DND-41 (cell line): ENCODE data around the gene PCDHB16.
"Not testable (repeated sequence)": the region's sequence is repeated elsewhere in the genome, so short reads cannot be mapped to it uniquely, and the experiment has no call there.

Experiments
- ATAC-seq: fragments of 200-7000 bp; cut with Tn5 transposase; 3 replicates; pipeline ENCODE4 v1.9.1; 2021; ENCODE audit warnings: low read depth; ENCODE audit not compliant: insufficient read depth
- DNase-seq: peaks from one replicate; pipeline ENCODE4 v3.0.0-alpha.2; 2020
- H2AFZ ChIP-seq: 2 replicates; pipeline ENCODE4 v1.6.0; 2012; ENCODE audit warnings: low read depth, low read length
- H3K27ac ChIP-seq: 2 replicates; pipeline ENCODE4 v1.5.1; 2012; ENCODE audit warnings: low read length, inconsistent platforms
- H3K27me3 ChIP-seq: fragments of 200-600 bp; sonication (generic); 2 replicates; pipeline ENCODE4 v1.6.0; 2012; ENCODE audit warnings: low read length, mild to moderate bottlenecking, inconsistent platforms; ENCODE audit not compliant: insufficient read depth, poor library complexity
- H3K36me3 ChIP-seq: 2 replicates; pipeline ENCODE4 v1.5.1; 2012; ENCODE audit warnings: low read length, inconsistent platforms; ENCODE audit not compliant: insufficient read depth
- H3K4me1 ChIP-seq: 2 replicates; pipeline ENCODE4 v1.5.1; 2012; ENCODE audit warnings: mild to moderate bottlenecking, low read length; ENCODE audit not compliant: insufficient read depth
- H3K4me2 ChIP-seq: 2 replicates; pipeline ENCODE4 v1.6.0; 2012; ENCODE audit warnings: mild to moderate bottlenecking, moderate library complexity, low read length, inconsistent platforms; ENCODE audit not compliant: insufficient read depth
- H3K4me3 ChIP-seq, 2 experiments: fragments of 200-600 bp in 1 of 2; shearing (Covaris generic) in 1 of 2; 2 replicates each; pipeline ENCODE4 v1.5.1; 2012 to 2016; ENCODE audit warnings: inconsistent platforms in 2 of 2, low read length in 2 of 2, mild to moderate bottlenecking in 2 of 2, low read depth in 1 of 2, moderate library complexity in 1 of 2
- H3K79me2 ChIP-seq: 2 replicates; pipeline ENCODE4 v1.6.0; 2012; ENCODE audit warnings: low read length, inconsistent platforms; ENCODE audit not compliant: insufficient read depth
- H3K9ac ChIP-seq: 2 replicates; pipeline ENCODE4 v1.6.0; 2012; ENCODE audit warnings: low read depth, mild to moderate bottlenecking, inconsistent platforms, low read length, moderate library complexity
- H3K9me3 ChIP-seq: 2 replicates; pipeline ENCODE4 v1.5.1; 2012; ENCODE audit warnings: low read length, moderate library complexity, mild to moderate bottlenecking, inconsistent platforms; ENCODE audit not compliant: insufficient read depth, severe bottlenecking
- H4K20me1 ChIP-seq: 2 replicates; pipeline ENCODE4 v1.6.0; 2012; ENCODE audit warnings: low read length; ENCODE audit not compliant: insufficient read depth
- CTCF ChIP-seq: IDR thresholded peaks from 2 replicates; pipeline ENCODE4 v1.5.1; 2012; ENCODE audit warnings: borderline replicate concordance, low read length, moderate library complexity, mild to moderate bottlenecking; ENCODE audit not compliant: poor library complexity, severe bottlenecking; ENCODE audit errors: extremely low read depth
- EZH2 ChIP-seq: IDR thresholded peaks from 3 replicates; pipeline ENCODE4 v1.6.1; 2012; ENCODE audit warnings: borderline replicate concordance, low read depth, mild to moderate bottlenecking, moderate library complexity, low read length, inconsistent platforms; ENCODE audit not compliant: severe bottlenecking

The PCDHB16 gene

DNA sequence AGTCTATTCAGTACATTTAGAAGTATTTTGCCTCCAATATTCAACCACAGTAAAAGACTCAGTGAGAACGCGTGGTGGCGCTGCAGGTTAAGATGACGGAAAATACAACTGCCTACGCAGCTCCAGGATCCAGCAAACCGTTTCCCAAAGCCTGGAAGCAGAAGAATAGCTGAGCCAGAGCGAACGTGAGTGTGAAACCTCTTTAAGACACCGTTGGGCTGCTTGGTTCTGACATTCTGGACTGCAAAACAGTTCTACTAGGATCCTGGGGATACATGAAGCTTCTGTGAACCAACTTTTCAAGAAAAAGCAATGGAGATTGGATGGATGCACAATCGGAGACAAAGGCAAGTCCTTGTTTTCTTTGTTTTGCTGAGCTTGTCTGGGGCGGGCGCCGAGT, at the start of gene PCDHB16:
Gene PCDHB16 (plus strand): TSS at position 140 of the 400 bp plus-strand sequence. CDS start 173 bp downstream, at position 313.
- H3K4me3 ChIP-seq: no peak within 1 kb of the TSS

DNA sequence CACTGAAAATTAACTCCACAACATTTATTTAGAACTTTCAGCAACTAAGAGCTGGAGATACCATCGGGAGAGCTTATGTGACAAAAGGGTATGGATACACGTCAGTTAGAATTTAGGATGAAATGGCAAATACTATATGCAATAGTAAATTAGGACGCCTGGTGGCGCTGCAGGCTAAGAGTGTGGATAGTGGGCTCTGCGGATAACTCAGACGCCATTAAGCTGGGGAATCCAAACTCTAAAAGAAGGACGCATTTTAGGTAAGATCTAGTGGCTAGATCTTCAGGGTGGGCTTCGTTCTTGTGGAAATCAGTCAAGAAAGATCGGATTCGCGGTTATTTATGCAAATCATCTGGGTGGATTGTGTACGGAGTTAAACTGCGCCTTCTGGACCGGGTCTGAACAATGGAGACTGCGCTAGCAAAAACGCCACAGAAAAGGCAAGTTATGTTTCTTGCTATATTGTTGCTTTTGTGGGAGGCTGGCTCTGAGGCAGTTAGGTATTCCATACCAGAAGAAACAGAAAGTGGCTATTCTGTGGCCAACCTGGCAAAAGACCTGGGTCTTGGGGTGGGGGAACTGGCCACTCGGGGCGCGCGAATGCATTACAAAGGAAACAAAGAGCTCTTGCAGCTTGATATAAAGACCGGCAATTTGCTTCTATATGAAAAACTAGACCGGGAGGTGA, 47.0 kb upstream of the PCDHB16 start, which contains the start of gene PCDHB5:
Gene PCDHB5 (plus strand): TSS at position 177 of the 688 bp plus-strand sequence. CDS start 229 bp downstream, at position 406.
- no peak within 1 kb of the TSS for H3K27ac ChIP-seq
- no peak for ATAC-seq
- no peak within 1 kb of the TSS for H3K4me3 ChIP-seq
- H3K9ac ChIP-seq: no peak within 1 kb of the TSS
- no peak for DNase-seq
- H3K9me3 ChIP-seq: peaks cover 5% of the 10 kb centered on the region
- no peaks in the 10 kb centered on the region for H3K27me3 ChIP-seq
- no peaks in the 10 kb centered on the region for H4K20me1 ChIP-seq
- no peak within 1 kb of the TSS for H3K4me2 ChIP-seq
- no peaks in the 10 kb centered on the region for H3K36me3 ChIP-seq
- no peaks in the 10 kb centered on the region for H3K4me1 ChIP-seq
- H3K79me2 ChIP-seq: no peaks in the 10 kb centered on the region
- TF ChIP-seq EZH2: no peak
- TF ChIP-seq CTCF: no peak
- no peak within 1 kb of the TSS for H2AFZ ChIP-seq

More for the DNA sequence above, at the start of gene PCDHB16:
- Histone ChIP-seq H3K9me3 (no peaks in the 10 kb centered on the region), H2AFZ (no peak within 1 kb of the TSS), H3K27me3 (no peaks in the 10 kb centered on the region), H3K9ac (no peak within 1 kb of the TSS), H4K20me1 (no peaks in the 10 kb centered on the region), H3K4me1 (no peaks in the 10 kb centered on the region), H3K4me2 (no peak within 1 kb of the TSS), H3K36me3 (no peaks in the 10 kb centered on the region), H3K27ac (no peak within 1 kb of the TSS), H3K79me2 (no peaks in the 10 kb centered on the region)
- DNase-seq (no peak), ATAC-seq (no peak)
- TF ChIP-seq CTCF (no peak), EZH2 (no peak)

- Histone ChIP-seq H3K9ac (no peak overlapping the region), H4K20me1 (no peaks in the 10 kb centered on the region), H3K4me2 (no peak overlapping the region), H3K27me3 (no peaks in the 10 kb centered on the region), H3K27ac (no peak overlapping the region), H3K79me2 (no peaks in the 10 kb centered on the region), H3K4me3 (no peak overlapping the region), H3K9me3 (peaks cover 5% of the 10 kb centered on the region), H3K4me1 (no peaks in the 10 kb centered on the region), H2AFZ (no peak overlapping the region), H3K36me3 (no peaks in the 10 kb centered on the region)
- no peak for TF ChIP-seq EZH2
- no peak for TF ChIP-seq CTCF
- ATAC-seq (no peak), DNase-seq (no peak)
Measured at GRCh38 chr5:141135718-141136266, 46.4 kb upstream of the PCDHB16 start.

DNA sequence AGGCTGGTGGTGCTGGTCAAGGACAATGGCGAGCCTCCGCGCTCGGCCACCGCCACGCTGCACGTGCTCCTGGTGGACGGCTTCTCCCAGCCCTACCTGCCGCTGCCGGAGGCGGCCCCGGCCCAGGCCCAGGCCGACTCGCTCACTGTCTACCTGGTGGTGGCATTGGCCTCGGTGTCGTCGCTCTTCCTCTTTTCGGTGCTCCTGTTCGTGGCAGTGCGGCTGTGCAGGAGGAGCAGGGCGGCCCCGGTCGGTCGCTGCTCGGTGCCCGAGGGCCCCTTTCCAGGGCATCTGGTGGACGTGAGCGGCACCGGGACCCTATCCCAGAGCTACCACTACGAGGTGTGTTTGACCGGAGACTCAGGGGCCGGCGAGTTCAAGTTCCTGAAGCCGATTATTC, 44.8 kb upstream of the PCDHB16 start:
- H3K27me3 ChIP-seq, H3K4me3 ChIP-seq, H3K79me2 ChIP-seq, H3K9ac ChIP-seq, DNase-seq, H2AFZ ChIP-seq, H3K4me2 ChIP-seq, ATAC-seq, H3K27ac ChIP-seq, H3K9me3 ChIP-seq, H4K20me1 ChIP-seq, H3K4me1 ChIP-seq, H3K36me3 ChIP-seq: not testable (repeated sequence)
